Middle frontal gyrus (tissue), 1 donor: ENCODE data around the gene MYRIP.

ENCODE experiments used
- DNase-seq: peaks from one replicate; pipeline ENCODE4 v3.0.0-alpha.2; 2015; ENCODE audit warnings: low spot score; ENCODE audit errors: extremely low spot score

The MYRIP gene

GRCh38 chr3:40226636-40227035 is 417.2 kb downstream of the MYRIP start:
- DNase-seq = no peak

DNA sequence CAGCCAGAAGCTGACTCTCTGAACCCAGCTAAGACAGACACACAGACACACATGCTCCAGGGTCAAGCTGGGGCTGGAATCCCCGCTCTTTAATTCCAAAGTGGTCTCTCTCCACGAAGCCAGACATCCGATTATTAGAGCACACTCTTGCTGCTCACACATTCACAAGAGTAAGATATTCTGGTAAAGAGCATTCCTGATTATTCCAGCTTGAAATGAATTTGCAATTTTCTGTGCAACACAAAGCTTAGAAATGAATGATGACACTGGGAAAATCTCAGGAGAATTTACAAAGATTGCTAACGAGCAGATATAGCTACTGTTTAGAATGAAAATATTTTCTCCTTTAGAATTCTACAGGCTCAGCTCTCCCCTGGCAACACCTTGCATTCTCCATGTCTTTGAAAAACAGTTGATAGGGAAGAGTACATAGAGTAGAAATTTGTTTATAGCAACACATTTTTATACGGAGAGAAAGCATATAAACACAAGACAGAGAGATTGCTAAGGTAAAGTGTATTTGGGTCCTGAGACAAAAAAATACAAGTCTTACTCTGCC is 419.5 kb downstream of the MYRIP start:
- DNase-seq = no peak

- no peak for DNase-seq
Measured at GRCh38 chr3:40229386-40229785, 420.0 kb downstream of the MYRIP start.

DNA sequence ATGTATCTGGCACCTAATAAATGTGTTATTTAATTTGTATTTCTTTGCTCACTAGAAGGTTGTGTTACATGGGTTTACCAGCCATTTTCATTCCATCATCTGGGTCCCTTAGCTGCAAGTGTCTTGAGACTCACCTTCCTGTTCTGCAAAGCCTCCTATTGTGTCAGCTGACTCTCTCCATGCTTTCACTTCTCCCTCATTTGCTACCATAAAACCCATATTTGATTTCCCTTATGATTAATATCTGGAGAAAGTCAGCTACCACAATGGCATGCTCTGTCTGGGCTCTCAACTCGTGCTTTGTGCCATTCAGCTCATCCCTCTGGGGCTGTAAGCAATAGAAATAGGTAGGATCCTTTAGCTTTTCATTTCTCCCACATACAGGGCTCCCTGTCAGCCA is 420.6 kb downstream of the MYRIP start:
- no peak for DNase-seq

DNA sequence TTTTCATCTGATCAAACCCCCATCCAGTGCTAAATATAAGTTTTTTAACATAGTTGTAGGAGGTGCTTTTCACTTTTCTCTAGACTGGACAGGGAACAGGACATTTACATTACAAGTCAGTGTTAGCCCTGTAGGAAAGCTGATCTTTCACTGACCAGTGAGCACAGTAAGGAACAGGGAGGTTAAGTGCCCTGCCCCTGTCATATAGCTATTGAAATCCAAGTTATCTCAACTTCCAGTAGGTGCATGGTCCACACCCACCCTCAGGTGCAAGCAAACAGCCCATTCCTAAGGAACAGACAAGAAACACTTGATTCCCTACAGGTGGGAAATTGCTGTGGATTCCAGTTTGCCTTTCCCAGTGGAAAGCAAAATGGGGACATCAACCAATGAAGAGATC is 421.0 kb downstream of the MYRIP start:
- DNase-seq = no peak

- DNase-seq = no peak
Measured at GRCh38 chr3:40232626-40233025, 423.2 kb downstream of the MYRIP start.

GRCh38 chr3:40237159-40237558 is 427.8 kb downstream of the MYRIP start:
- DNase-seq = no peak

- DNase-seq = peak; percentile 12
Measured at GRCh38 chr3:40237889-40238571, 428.6 kb downstream of the MYRIP start.

GRCh38 chr3:40240921-40241320 is 431.5 kb downstream of the MYRIP start:
- no peak for DNase-seq

GRCh38 chr3:40242216-40242615 is 432.8 kb downstream of the MYRIP start:
- DNase-seq = no peak

- no peak for DNase-seq
Measured at GRCh38 chr3:40242638-40243037, 433.2 kb downstream of the MYRIP start.

- DNase-seq = no peak
Measured at GRCh38 chr3:40243056-40243455, 433.6 kb downstream of the MYRIP start.

DNA sequence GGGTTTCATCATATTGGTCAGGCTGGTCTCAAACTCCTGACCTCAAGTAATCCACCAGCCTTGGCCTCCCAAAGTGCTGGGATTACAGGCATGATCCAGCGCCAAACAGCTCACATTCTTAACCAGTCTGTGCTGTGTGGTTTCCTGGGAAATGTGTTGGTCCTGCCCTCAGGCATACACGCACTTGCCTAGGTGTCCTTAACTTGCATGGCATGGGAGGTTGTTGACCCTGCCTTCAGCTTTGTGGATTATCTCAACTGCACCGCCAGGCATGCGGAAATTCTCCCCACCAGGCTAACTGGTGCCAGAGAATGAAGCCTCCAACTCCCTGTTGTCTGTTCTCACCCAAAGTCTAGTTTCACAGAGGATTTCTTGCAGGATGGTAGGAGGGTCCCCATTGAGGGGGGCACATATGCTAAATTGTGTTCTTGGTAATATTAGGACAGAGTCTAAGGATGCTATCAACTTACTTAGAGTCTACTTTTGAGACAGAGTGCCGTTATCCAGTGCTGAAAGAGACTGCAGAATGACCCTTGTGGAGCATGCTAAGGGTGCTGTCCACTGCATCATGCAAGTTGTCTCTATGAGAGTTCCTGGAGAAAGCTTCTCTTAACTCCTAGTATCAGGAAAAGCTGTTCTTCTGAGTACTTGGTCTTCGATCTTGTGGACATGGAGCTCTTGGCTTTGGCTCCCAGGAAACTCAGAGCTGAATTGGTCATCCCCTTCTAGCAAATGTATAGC is 438.5 kb downstream of the MYRIP start:
- no peak for DNase-seq

DNA sequence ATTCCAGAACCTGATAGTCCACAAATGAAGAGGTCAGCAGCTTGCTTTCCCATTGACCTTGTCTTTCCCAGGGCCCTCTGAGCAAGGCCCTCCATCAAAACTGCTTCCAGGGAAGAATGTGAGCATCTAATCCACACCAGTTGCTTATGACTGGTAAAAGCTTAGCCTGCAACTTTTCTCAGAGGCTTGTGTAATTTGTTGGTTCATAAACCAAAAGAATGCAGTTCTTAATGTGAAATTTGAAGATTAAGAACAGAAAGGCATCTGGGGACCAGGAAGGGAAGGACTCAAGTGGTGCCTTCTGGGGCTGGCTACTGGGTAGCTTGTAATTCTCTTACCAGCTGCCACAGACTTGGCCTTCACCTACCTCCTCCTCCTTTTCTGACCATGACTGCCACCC is 439.2 kb downstream of the MYRIP start:
- no peak for DNase-seq

DNA sequence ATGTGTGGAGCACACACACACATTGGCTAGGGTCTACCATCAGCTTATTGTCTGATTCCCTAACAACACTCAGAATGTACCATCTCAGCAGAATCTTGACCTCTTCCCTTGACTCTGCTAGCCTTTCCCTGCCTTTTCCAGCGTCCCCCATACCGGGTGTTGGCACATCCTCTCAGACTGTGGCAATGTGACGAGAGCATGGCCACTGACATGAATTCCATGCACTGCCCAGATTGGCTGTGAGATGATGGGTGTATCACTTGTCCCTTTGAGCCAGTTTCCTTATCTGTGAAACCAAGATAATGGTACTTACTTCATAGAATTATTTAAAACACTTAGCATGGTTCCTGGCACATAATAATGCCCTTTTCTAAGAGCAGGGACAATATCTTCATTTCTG is 439.8 kb downstream of the MYRIP start:
- no peak for DNase-seq

GRCh38 chr3:40254491-40254890 is 445.1 kb downstream of the MYRIP start:
- DNase-seq = no peak

DNA sequence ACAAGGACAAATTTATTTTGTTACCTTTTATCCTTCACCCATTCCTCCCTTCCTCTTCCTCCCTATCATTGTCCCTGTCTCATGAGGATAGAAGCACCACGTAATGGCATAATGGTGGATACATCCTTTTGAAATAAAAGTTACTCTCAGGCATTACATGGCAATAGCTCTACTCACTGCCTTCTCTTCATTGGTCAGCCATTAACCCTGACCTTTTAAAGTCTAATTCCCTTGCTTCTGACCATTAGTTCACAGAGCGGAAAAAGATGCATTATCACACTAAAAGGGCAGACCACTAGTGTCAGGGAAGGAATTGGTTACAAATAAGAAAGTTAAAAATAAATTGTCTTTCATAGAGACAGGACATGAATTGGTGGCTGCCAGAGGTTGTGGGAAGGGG is 445.5 kb downstream of the MYRIP start:
- DNase-seq = no peak

DNA sequence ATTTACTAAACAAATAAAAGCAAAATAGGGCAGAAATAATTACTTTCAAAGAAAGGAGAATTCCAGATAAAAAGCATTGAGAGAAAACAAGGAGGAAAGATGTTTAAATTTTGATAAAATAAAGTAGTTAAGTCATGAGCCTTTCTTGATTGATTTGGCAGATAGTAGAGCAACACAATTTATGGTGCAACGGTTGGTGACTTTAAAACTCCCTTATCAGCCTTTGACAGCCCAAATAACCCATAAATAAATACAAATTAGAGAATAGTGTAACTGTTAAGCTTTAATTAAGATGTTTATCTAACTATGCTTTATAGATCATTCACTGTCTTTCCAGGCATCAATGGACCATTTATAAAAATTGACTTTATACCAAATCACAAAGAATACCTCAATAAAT is 446.1 kb downstream of the MYRIP start:
- no peak for DNase-seq

GRCh38 chr3:40258064-40258463 is 448.7 kb downstream of the MYRIP start:
- DNase-seq = no peak

DNA sequence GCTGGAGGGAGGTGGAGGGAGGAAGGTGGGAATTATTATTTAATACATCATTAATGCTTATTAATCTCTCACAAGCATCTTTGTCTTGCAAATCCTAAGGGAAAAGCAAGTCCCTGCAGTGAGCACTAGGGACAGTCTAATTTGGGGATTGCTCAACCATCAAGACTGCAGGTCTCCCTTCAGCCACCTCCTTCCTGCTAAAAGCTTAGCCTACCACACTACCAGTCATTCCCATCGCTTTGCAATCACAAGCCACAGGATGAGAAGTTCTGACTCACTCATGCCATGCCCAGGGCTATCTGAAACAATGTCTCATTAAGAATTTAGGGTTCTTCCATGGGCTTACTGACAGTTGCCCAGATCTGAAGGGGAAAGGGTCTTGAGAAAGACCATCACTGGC is 449.1 kb downstream of the MYRIP start:
- no peak for DNase-seq

DNA sequence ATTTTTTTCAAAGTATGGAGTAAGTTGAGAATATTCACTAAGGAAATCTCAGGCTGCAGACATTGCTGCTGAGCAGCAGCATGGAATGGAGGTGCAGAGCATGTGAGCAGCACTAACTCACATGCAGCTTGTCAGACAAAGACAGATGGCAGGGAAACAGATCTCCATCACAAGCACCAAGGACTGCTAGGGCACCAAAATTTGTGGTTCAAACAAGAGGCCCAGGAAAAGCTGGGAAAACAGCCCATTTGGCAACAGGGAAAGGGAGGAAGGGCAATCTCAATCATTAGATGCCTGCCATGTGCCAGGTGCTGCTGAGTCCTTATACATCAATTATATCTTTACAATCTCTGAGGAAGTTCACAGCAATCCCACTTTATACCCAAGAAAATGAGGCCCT is 452.9 kb downstream of the MYRIP start:
- no peak for DNase-seq

GRCh38 chr3:40264451-40264850 is 455.0 kb downstream of the MYRIP start:
- no peak for DNase-seq

GRCh38 chr3:40265181-40265580 is 455.8 kb downstream of the MYRIP start:
- no peak for DNase-seq
